HG03025 (cell line): Measurements from ENCODE around the gene NQO2.
"Not testable (repeated sequence)": the region's sequence is repeated elsewhere in the genome, so short reads cannot be mapped to it uniquely, and the experiment has no call there.

Experiments
- ATAC-seq: cut with Tn5 transposase; IDR thresholded peaks from one replicate; pipeline ENCODE4 v1.9.1; 2021; ENCODE audit warnings: mild to moderate bottlenecking, moderate library complexity; ENCODE audit not compliant: unreplicated experiment, low FRiP score

NQO2 gene

GRCh38 chr6:2969549-2969948 is 30.1 kb upstream of the NQO2 start:
- no peak for ATAC-seq

- no peak for ATAC-seq
Observed at GRCh38 chr6:2970034-2970685, 29.5 kb upstream of the NQO2 start.

GRCh38 chr6:2970753-2971419 is 28.8 kb upstream of the NQO2 start:
- no peak for ATAC-seq

GRCh38 chr6:2971420-2972218 is 28.1 kb upstream of the NQO2 start, which contains the start of gene SERPINB6:
Gene SERPINB6 (minus strand): TSS chr6:2971567. CDS start chr6:2959332, 12,235 bp downstream.
- ATAC-seq, result no peak

DNA sequence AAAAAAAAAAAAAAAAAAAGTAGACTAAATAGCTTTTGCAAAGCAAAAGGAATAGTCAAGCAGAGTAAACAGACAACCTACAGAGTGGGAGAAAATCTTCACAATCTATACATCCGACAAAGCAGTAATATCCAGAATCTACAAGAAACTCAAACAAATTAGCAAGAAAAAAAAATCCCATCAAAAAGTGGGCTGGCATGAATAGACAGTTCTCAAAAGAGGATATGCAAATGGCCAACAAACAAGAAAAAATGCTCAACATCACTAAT is 27.5 kb upstream of the NQO2 start:
- not testable (repeated sequence) for ATAC-seq

DNA sequence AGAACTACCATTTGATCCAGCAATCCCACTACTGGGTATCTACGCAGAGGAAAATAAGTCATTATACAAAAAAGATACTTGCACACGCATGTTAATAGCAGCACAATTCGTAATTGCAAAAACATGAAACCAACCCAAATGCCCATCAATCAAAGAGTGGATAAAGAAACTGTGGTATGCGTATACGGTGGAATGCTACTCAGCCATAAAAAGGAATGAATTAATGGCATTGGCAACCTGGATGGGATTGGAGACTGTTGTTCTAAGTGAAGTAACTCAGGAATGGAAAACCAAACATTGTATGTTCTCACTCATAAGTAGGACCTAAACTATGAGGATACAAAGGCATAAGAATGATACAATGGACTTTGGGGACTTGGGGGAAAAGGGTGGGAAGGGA is 27.0 kb upstream of the NQO2 start:
- ATAC-seq, result not testable (repeated sequence)

DNA sequence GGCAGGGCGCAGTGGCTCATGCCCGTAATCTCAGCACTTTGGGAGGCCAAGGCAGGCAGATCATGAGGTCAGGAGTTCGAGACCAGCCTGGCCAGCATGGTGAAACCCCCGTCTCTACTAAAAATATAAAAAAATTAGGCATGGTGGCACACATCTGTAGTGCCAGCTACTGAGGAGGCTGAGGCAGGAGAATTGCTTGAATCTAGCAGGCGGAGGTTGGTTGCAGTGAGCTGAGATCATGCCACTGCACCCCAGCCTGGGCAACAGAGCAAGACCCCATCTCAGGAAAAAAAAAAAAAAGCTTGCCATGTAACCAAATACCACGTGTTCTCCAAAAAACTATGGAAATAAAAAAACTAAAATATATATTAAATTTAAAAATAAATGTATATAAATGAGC is 26.5 kb upstream of the NQO2 start:
- not testable (repeated sequence) for ATAC-seq

DNA sequence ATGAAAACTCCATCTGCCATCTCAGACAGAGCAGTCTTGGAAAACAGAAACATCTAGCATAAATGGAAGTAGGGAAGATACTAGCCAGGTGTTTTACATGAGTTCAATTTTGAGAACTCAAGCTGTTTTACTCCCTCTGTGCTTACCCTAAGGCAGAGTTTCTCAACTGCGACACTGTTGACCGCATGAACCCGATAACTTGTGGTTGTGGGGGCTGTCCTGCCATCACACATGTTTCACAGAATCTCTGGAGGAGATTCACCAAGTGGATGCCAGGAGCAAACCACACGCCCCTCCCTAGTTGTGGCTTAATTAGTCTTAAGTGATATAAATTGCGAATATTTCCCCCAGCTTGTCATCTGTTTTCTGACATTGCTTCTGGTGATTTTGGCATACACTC is 26.0 kb upstream of the NQO2 start:
- no peak for ATAC-seq

DNA sequence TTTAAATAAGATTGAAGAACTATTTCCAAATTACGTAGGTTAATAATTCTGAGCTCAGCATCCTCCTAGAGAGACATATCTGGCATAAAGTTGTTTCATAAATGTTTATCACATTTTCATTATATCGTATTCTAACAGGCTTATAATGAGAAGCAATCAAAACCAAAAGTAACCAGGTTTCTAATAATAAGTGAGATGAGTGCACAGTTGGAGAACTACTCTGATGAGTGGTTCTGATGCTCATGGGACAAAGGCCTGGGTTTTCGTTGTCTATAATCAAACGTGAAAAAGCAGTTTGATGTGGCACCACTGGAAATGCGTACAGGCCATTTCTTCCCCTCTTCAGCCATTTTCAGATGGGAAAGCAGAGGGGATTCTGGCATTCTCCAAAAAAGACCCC is 23.6 kb upstream of the NQO2 start:
- ATAC-seq, result no peak

DNA sequence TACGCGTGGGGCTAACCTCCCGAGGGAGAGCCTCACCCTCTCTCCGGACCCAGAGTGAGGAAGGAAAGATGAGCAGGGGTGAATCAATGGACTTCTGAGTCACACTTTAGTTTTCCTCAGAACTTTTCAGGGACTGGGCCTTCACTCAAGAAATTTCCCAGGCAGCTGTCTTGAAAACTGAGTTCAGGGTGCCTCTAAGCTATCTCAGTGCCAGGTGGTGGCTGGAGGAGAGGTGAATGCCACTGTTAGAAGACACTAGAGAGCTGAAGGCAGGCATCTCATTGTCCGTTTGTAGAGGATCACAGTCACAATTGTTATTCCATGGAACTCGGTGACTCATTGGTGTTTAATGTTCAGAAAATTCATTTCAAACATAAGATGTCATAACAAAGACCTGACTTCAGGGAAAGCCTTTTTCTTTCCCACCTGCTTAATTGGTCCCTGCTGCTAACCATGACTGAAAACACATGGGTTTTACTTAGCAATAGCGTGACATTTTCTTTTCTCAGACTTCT is 23.1 kb upstream of the NQO2 start:
- no peak for ATAC-seq

DNA sequence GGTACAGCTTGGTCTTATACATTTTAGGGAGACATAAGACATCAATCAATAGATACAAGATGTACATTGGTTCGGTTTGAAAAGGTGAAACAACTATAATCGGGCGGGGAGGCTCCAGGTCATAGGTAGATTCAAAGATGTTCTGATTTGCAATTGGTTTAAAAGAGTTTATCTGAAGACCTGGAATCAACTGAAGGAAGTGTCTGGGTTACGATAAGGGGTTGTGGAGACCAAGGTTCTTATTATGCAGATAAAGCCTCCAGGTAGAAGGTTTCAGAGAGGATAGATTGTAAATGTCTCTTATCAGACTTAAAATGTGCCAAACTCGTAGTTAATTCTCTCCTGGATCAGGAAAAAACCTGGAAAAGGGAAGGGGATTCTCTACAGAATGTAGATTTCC is 22.4 kb upstream of the NQO2 start:
- no peak for ATAC-seq

- ATAC-seq, result no peak
Observed at GRCh38 chr6:2977799-2978590, 21.7 kb upstream of the NQO2 start.

DNA sequence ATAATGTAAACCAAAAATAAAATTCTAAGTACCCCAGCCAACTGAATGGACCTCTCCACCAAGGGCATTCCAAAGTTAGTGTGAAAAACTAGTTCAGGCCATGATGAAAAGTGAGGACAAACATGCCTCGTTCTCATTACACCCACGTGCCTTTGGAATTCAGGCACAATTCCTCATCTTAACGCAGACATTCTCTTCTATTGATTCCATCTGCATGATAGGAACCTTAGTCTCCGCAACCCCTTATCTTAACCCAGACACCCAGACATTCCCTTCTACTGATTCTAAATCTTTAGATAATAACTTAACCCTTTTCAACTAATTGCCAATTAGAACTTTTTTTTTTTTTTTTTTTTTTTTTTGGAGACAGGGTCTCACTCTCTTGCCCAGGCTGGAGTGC is 20.8 kb upstream of the NQO2 start:
- ATAC-seq, result no peak

GRCh38 chr6:2979819-2980464 is 19.8 kb upstream of the NQO2 start:
- no peak for ATAC-seq

- ATAC-seq, result no peak
Observed at GRCh38 chr6:2980465-2980855, 19.2 kb upstream of the NQO2 start.

DNA sequence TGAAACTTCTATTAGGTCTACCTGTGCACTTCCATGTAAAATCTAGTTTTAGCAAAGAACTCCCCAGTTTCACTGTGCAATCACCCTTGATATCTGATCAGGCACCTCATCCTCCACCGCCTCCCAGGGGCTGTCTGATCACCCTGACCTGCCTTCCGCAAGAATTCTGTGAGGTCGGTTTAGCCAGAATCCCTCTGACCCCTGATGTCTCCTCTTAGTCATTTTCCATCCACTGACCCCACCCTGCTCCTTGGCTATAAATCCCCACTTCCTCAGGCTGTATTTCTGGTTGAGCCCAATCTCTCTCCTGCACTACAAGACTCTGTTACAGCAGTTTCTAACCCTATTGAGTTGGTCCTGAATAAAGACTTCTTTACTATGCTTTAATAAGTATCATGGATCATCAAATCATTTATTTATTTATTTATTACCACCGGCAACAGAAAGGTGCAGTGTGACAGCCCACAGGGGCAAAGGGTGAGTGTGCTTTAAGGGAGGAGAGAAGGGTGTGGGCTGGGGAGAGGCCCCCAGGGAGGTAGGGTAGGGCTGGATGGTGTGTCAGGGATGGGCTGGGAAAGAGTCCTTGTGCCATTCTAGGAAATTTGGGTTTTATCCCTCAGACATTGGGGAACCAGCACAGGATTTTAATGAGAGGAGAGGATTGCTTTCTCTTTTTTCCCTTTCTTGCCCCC is 17.1 kb upstream of the NQO2 start:
- ATAC-seq, result no peak

GRCh38 chr6:2984738-2985406 is 14.8 kb upstream of the NQO2 start:
- no peak for ATAC-seq

DNA sequence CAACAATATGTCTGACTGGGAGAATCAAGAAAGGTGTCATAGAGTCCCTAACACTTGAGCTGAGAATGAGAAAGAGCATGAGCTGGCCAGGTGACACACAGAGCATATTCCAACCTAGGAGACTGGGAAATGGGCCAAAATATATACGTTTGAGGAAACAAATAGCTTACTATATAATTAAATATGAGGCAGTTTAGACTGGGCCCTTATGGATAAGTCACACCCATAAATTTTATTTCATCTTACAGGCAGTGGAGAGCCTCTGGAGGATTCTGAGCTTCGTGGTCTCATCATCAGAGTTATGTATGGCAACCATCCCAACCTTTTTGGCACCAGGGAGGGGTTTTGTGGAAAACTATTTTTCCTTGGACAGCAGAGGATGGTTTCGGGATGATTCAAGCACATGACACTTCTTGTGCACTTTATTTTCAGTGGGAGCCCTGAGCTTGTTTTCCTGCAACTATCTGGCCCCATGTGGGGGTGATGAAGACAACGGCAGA is 12.9 kb upstream of the NQO2 start:
- no peak for ATAC-seq

GRCh38 chr6:2988094-2988425 is 11.6 kb upstream of the NQO2 start:
- no peak for ATAC-seq
